Femur (tissue), 1 donor: Measurements from ENCODE around the gene ARHGAP42.
"Not testable (repeated sequence)": the region's sequence is repeated elsewhere in the genome, so short reads cannot be mapped to it uniquely, and the experiment has no call there.

ENCODE experiments used
- DNase-seq: peaks from one replicate; pipeline ENCODE4 v3.0.0-alpha.2; 2017

The ARHGAP42 gene

GRCh38 chr11:100883830-100884229 is 196.7 kb downstream of the ARHGAP42 start:
- DNase-seq, result no peak

GRCh38 chr11:100887659-100888058 is 200.6 kb downstream of the ARHGAP42 start:
- DNase-seq, result no peak

- DNase-seq, result no peak
Observed at GRCh38 chr11:100888836-100889235, 201.7 kb downstream of the ARHGAP42 start.

- DNase-seq, result no peak
Observed at GRCh38 chr11:100889758-100890157, 202.7 kb downstream of the ARHGAP42 start.

- DNase-seq, result no peak
Observed at GRCh38 chr11:100890789-100891188, 203.7 kb downstream of the ARHGAP42 start.

- no peak for DNase-seq
Observed at GRCh38 chr11:100892886-100893285, 205.8 kb downstream of the ARHGAP42 start.

- DNase-seq, result no peak
Observed at GRCh38 chr11:100895449-100895848, 208.4 kb downstream of the ARHGAP42 start.

GRCh38 chr11:100895976-100896375 is 208.9 kb downstream of the ARHGAP42 start:
- not testable (repeated sequence) for DNase-seq

- not testable (repeated sequence) for DNase-seq
Observed at GRCh38 chr11:100901471-100901870, 214.4 kb downstream of the ARHGAP42 start.

GRCh38 chr11:100902454-100903141 is 215.5 kb downstream of the ARHGAP42 start:
- DNase-seq, result no peak

- DNase-seq, result no peak
Observed at GRCh38 chr11:100903284-100903683, 216.2 kb downstream of the ARHGAP42 start.

GRCh38 chr11:100905684-100906083 is 218.6 kb downstream of the ARHGAP42 start:
- no peak for DNase-seq

GRCh38 chr11:100908746-100909145 is 221.7 kb downstream of the ARHGAP42 start:
- DNase-seq, result no peak

- no peak for DNase-seq
Observed at GRCh38 chr11:100910808-100911207, 223.7 kb downstream of the ARHGAP42 start.

GRCh38 chr11:100914415-100915110 is 227.5 kb downstream of the ARHGAP42 start:
- no peak for DNase-seq

GRCh38 chr11:100918551-100919500 is 231.7 kb downstream of the ARHGAP42 start:
- DNase-seq, result no peak

- DNase-seq, result no peak
Observed at GRCh38 chr11:100920593-100920992, 233.5 kb downstream of the ARHGAP42 start.

GRCh38 chr11:100922121-100922520 is 235.0 kb downstream of the ARHGAP42 start:
- no peak for DNase-seq

GRCh38 chr11:100923555-100923954 is 236.5 kb downstream of the ARHGAP42 start:
- no peak for DNase-seq

GRCh38 chr11:100925935-100926334 is 238.8 kb downstream of the ARHGAP42 start:
- no peak for DNase-seq

- no peak for DNase-seq
Observed at GRCh38 chr11:100927579-100927978, 240.5 kb downstream of the ARHGAP42 start.

GRCh38 chr11:100928426-100928825 is 241.3 kb downstream of the ARHGAP42 start:
- DNase-seq, result no peak

- no peak for DNase-seq
Observed at GRCh38 chr11:100929377-100929776, 242.3 kb downstream of the ARHGAP42 start.
